Measurements from ENCODE around the gene KCNT1.

KCNT1 gene

GRCh38 chr9:135827301-135827700, 125.3 kb downstream of the KCNT1 start:
- TF ChIP-seq EZH2phosphoT487 (conservative IDR thresholded peaks at IDR 0.05; ENCODE audit: low read length) (no peak), CTCF (IDR thresholded peaks at IDR 0.05; ENCODE audit: insufficient read depth, low read length, poor library complexity, severe bottlenecking) (no peak)
- Histone ChIP-seq H4K20me1 (ENCODE audit: low read depth, low read length) (peaks cover 3% of the 10 kb centered on the region; the same call in 1 of the 2 replicates), H3K4me3 (ENCODE audit: insufficient read depth, low read length, poor library complexity, severe bottlenecking) (no peak overlapping the region), H3K79me2 (ENCODE audit: insufficient read depth, low read length) (no peaks in the 10 kb centered on the region; the same call in 1 of the 2 replicates), H2AFZ (ENCODE audit: low read depth, low read length, severe bottlenecking) (no peak overlapping the region), H3K9me3 (ENCODE audit: insufficient read depth, low read length) (no peaks in the 10 kb centered on the region), H3K4me2 (ENCODE audit: low read depth, low read length, poor library complexity, severe bottlenecking) (no peak overlapping the region), H3K27ac (ENCODE audit: low read depth, low read length) (no peak overlapping the region), H3F3A (ENCODE audit: insufficient read depth) (no peaks in the 10 kb centered on the region), H3K27me3 (ENCODE audit: low read length) (no peaks in the 10 kb centered on the region), H3K36me3 (ENCODE audit: low read length) (peaks cover 3% of the 10 kb centered on the region; the same call in 1 of the 2 replicates), H3K9ac (ENCODE audit: low read length) (no peak overlapping the region), H3K9me2 (replicated peaks; ENCODE audit: insufficient read depth, low read length) (no peaks in the 10 kb centered on the region)

- Histone ChIP-seq H3K9ac (ENCODE audit: low read length) (no peak overlapping the region), H3K4me2 (ENCODE audit: low read depth, low read length, poor library complexity, severe bottlenecking) (no peak overlapping the region), H3K9me2 (replicated peaks; ENCODE audit: insufficient read depth, low read length) (no peaks in the 10 kb centered on the region), H3K4me3 (ENCODE audit: insufficient read depth, low read length, poor library complexity, severe bottlenecking) (no peak overlapping the region), H3K27ac (ENCODE audit: low read depth, low read length) (no peak overlapping the region), H3K9me3 (ENCODE audit: insufficient read depth, low read length) (no peaks in the 10 kb centered on the region), H3K79me2 (ENCODE audit: insufficient read depth, low read length) (no peaks in the 10 kb centered on the region; the same call in 1 of the 2 replicates), H3K27me3 (ENCODE audit: low read length) (no peaks in the 10 kb centered on the region), H4K20me1 (ENCODE audit: low read depth, low read length) (peaks cover 3% of the 10 kb centered on the region; the same call in 1 of the 2 replicates), H3F3A (ENCODE audit: insufficient read depth) (no peaks in the 10 kb centered on the region), H3K36me3 (ENCODE audit: low read length) (peaks cover 3% of the 10 kb centered on the region; the same call in 1 of the 2 replicates), H2AFZ (ENCODE audit: low read depth, low read length, severe bottlenecking) (no peak overlapping the region)
- TF ChIP-seq EZH2phosphoT487 (conservative IDR thresholded peaks at IDR 0.05; ENCODE audit: low read length) (no peak), CTCF (IDR thresholded peaks at IDR 0.05; ENCODE audit: insufficient read depth, low read length, poor library complexity, severe bottlenecking) (no peak)
Measured at GRCh38 chr9:135827866-135828580, 126.0 kb downstream of the KCNT1 start.

DNA sequence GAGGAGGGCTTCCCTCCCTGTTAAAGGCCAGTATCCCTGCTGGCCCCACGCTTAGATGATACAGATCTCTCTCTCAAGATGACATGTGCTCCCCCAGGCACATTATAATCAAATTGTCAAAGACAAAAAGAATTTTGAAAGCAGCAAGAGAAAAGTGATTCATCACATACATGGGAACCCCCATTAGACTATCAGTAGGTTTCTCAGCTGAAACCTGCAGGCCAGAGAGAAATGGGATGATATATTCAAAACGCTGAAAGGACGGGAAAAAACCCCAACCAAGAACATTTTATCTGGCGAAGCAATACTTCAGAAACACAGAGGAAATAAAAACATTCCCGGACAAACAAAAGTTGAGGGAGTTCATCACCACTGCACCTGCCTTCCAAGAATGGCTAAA, 126.7 kb downstream of the KCNT1 start:
- H3K4me3 ChIP-seq (ENCODE audit: insufficient read depth, low read length, poor library complexity, severe bottlenecking), result no peak overlapping the region
- peaks cover 3% of the 10 kb centered on the region; the same call in 1 of the 2 replicates for H4K20me1 ChIP-seq (ENCODE audit: low read depth, low read length)
- H3K9me2 ChIP-seq (replicated peaks; ENCODE audit: insufficient read depth, low read length), result no peaks in the 10 kb centered on the region
- no peaks in the 10 kb centered on the region for H3K27me3 ChIP-seq (ENCODE audit: low read length)
- peaks cover 3% of the 10 kb centered on the region; the same call in 1 of the 2 replicates for H3K36me3 ChIP-seq (ENCODE audit: low read length)
- no peak overlapping the region for H2AFZ ChIP-seq (ENCODE audit: low read depth, low read length, severe bottlenecking)
- H3F3A ChIP-seq (ENCODE audit: insufficient read depth), result no peaks in the 10 kb centered on the region
- H3K27ac ChIP-seq (ENCODE audit: low read depth, low read length), result no peak overlapping the region
- no peak for TF ChIP-seq CTCF (IDR thresholded peaks at IDR 0.05; ENCODE audit: insufficient read depth, low read length, poor library complexity, severe bottlenecking)
- TF ChIP-seq EZH2phosphoT487 (conservative IDR thresholded peaks at IDR 0.05; ENCODE audit: low read length), result no peak
- H3K4me2 ChIP-seq (ENCODE audit: low read depth, low read length, poor library complexity, severe bottlenecking), result no peak overlapping the region
- H3K9ac ChIP-seq (ENCODE audit: low read length), result no peak overlapping the region
- H3K79me2 ChIP-seq (ENCODE audit: insufficient read depth, low read length), result no peaks in the 10 kb centered on the region; the same call in 1 of the 2 replicates
- no peaks in the 10 kb centered on the region for H3K9me3 ChIP-seq (ENCODE audit: insufficient read depth, low read length)
